DMS153 (cell line): Measurements from ENCODE around the gene KCNJ1.

ENCODE experiments used
- DNase-seq: peaks from one replicate; lab custom pipeline; 2025; lab: John Stamatoyannopoulos, UW

Gene KCNJ1

GRCh38 chr11:128901653-128902514 is 34.8 kb upstream of the KCNJ1 start:
- DNase-seq, result no peak

DNA sequence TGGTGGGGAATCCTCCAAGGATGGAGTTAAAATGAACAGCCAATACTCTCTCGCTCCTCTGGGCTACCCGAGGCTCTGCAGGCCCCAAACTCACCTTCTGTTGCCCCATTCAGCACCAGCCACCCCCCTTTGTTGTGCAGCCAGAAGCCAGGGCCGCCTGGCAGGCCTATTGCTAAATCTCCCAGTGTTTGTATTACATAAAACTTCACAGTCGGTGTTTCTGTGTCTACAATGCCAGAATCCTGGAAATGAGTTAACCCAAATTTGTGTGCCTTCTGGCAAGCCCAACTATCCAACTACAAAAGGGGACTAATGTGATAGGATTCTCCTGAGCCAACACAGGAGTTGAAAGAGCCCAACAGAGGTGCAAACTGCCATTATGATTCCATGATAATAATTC is 33.4 kb upstream of the KCNJ1 start:
- DNase-seq, result no peak

DNA sequence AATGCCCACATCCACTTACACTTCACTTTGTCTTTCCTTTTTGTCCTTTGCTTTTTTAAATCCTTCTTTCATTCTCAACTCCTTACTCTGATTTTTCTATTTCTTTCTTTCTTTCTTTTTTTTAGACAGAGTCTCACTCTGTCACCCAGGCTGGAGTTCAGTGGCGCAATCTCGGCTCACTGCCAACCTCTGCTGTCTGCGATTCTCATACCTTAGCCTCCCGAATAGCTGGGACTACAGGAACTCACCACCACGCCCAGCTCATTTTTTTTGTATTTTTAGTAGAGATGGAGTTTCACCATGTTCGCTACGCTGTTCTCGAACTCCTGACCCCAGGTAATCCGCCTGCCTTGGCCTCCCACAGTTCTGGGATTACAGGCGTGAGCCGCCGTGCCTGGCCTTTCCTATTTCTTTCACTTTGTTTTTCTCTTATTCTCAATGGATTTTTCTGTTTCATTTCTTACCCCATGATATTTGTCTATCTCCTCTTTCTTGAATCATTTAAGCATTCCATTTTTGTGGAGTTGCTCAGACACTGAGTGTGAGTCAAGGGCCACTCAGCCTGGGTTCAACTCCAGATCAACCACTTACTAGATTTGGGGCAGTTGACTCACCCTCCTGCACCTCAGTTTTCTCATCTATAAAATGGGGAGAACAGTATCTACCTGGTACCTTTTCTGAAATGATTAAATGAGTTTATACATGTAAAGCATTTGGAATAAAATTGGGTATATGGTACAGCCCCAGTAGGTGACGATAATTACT is 31.7 kb upstream of the KCNJ1 start:
- no peak for DNase-seq

- DNase-seq, result no peak
These were observed 30.7 kb upstream of the KCNJ1 start for GRCh38 chr11:128897826-128898225.

DNA sequence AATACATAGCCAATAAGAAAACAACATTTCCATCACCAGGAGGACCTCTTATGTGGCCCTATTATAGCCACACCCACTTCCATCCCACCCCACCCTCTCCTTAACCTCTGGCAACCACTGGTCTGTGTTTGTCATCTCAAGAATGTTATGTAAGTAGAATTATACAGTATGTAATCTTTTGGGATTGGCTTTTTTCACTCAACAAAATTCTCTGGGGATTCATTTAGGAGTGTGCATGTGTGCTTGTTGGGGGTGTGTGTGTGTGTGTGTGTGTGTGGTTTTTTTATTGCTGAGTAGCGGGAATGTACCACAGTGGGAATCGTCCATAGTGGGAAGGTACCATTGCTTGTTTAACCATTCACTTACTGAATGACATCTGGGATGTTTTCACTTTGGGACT is 29.3 kb upstream of the KCNJ1 start:
- no peak for DNase-seq

DNA sequence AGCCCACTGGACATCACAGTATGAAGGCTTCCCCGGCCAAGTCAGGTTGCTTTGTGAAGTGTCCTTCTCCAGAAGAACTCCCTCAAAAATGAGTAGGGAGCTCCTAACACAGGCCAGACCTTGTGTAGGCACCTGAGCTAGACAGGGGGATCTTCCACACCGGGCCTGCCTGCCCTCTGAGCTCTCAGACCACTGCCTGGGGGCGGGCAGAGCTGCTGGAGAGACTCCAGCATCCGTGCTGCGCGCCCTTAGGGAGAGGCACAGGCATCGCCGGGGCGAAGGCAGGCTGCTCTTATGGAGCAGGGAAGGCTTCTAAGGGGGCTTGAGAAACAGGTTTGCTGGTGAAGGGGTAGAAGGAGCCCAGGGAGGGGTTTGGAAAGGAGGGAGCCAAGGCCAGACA is 28.4 kb upstream of the KCNJ1 start:
- DNase-seq, result no peak

- DNase-seq, result no peak
These were observed 27.6 kb upstream of the KCNJ1 start for GRCh38 chr11:128894685-128895084.

DNA sequence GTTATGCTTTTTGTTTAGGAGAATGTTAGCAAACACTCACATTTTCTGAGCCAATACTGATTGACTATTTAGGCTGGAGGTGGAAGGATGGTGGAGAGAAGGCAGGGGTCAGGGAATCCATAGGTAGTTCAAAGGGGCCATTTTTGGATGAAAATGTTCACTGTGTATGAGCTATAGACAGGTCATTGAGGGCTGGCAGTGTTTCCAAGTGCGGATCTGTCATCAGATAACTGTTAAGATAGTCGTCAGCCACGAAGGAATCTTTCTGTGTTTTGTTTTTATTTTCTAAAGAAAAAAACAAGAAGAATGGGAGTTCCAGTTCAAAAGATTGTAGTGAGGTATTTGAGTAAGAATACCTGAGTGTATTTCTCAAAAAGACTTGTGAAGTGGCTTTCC is 27.2 kb upstream of the KCNJ1 start:
- DNase-seq, result no peak

- DNase-seq, result no peak
These were observed 26.6 kb upstream of the KCNJ1 start for GRCh38 chr11:128893578-128894285.

DNA sequence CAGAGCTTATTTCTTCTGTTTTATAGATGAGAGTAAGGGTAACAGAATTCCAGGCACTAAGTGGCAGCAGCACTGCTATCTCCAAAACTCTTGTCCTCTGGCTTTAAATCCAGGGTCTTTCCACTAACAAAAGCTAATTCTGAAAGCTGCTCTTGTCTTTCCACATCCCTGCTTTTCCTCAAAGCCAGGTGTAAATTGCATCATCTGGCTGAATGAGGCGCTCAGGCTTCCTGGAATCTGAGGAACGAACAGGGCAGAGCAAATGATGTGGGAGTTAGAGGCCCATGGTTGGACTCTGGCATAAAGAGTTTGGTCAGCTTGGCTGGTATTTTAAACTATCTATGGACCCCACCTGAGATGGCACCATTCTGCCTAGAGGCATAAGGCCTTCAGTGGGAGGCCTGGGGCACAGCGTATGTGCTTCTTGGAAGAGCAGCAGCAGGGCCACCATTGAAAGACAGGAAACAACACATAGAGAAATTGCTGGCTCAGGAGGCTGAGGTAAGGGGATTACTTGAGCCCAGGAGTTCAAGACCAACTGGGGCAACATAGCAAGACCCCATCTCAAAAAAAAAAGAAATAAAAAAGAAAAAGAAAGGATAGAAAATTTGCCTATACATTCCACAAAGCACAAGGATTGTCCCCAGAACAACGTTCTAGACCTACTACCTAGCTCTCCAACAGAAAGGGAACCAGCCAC is 25.9 kb upstream of the KCNJ1 start:
- no peak for DNase-seq

GRCh38 chr11:128891913-128892398 is 24.9 kb upstream of the KCNJ1 start:
- DNase-seq, result no peak

DNA sequence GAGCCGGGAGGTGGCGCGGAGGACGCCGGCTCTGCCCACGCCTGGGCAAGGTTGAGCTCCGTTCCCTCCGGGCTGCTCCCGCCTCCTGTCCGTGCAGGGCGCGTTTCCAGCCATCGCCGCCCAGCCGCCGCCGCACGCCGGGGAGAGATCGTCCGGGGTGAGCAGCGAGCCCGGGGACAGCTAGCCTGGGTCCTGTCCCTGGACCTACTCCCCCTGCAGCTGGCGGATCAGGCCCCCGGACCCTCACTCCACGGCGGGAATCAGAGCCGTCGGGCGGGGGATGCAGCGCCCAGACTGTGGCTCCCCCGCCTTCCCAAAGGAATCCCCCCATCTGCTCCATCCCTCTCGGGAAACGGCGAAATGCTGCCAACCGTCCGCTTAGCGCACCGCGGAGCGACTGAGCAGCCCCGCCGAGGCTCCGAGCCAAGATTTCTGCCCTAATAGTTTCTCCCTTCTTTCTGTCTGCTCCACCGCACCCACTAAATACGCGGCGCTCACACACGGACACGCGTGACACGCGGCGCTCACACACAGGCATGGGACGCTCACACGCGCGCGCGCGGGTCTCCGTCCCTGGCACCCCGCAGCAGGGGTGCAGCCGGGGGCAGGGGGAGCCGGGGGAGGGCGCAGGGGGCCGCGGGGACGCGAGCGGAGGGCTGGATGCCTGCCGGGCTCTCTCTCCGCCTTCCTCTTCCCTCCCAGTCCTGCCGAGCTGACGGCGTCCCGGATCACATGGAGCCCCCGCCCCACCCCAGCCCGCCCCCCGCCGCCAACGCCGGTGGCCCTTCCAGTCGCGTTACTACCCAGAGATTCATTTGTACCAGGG is 23.7 kb upstream of the KCNJ1 start, which contains the start of gene KCNJ5:
TSS of gene KCNJ5 (plus strand) at position 814 of the 826 bp plus-strand sequence. CDS start 19,918 bp downstream, outside the sequence.
- no peak for DNase-seq

- no peak for DNase-seq
These were observed 23.1 kb upstream of the KCNJ1 start for GRCh38 chr11:128890216-128890542.

DNA sequence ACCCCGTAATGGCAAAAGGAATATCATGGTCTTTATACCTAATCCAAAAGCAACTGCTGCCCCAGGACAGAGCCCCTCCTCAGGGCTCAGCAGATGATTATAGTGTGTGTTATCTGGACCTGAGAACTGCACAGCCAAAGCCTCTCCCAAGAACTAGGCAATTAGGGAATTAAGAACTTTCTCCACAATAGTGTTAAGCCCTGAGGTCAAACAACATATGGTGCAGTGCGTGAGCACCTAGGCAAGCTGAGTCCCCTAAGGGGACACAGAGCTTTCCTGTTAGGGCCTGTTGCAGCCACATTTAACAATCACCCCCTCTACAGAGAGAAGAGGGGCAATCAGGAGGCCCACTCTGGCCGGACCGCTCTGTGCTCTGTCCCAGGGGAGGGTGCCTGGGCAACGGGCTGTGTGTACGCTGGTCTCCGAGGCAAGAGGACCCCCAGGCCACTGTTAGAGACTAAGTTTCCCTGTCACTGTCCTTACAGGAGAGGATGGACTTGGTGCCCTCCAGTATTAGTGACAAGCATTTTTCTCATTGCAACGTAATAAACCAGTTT is 22.6 kb upstream of the KCNJ1 start:
- DNase-seq, result no peak

DNA sequence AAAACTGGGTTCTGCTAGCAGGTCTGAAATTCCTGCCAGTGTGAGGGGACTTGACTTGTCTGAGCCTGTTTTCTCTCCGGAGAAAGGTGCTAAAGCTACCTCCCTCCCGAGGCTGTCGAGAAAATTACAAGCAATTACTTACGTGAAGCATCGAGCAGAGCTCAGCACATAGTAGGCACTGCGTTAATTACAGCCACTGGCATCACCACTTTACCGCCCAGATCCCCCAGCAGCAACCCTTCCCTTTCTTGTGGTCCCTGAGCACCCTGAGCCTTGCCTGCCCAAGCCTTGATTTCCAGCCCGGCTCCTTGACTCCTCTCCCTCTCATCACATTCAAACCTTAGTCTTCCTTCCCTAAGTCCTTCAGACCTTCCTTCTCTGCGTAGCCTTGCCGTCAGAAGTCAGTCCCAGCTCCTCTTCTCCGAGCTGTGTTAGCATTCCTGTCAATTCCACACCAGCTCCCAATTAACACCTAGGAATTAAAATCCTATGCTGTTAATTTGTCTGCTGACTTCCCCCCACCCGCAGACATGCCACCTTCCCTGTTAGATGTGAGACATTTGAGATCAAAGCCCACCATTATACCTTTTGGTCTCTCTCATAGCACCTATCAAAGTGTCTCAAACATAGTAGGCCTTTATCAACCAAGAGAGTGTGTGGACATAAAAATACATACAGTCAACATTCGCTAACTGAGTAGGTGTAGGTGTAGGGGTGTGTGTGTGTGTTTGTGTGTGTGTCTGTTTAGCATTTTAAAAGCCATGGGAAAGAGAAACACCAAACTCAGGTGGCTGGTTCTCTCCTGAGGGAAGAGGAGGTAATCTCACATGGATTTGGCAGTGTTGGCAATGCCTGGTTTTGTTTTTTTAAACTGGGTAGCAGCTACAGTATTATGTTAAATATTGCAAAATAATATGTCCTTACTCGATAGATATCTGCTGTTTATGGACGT is 21.2 kb upstream of the KCNJ1 start:
- no peak for DNase-seq

GRCh38 chr11:128886406-128887124 is 19.5 kb upstream of the KCNJ1 start:
- DNase-seq, result peak; percentile 19

DNA sequence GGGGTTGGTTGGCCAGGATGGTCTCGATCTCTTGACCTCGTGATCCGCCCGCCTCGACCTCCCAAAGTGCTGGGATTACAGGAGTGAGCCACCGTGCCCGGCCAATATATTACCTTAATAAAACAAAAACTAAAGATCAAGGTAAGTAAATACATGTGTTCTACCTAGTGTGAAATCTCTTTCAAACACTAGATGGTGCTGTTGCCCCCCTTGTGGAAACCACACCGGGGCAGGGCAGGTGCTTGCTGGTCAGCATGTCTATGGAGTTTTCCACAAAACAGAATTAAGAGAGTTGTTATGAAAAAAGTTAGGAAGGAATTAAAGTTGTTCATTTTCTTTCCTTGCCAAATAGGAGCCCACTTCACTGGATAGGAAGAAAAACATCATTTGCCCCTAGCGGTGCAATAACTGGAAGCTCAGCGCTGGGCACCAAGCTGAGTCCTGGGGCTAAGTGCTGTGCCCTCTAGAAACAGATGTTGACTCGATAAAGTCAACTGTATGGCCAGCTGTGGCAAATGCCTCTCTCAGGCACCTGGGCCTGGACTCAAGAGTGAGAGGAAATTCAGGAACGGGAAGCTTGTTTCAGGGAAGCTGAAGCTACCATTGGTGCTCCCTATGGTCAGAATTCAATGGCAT is 17.7 kb upstream of the KCNJ1 start:
- peak; percentile 61 for DNase-seq

DNA sequence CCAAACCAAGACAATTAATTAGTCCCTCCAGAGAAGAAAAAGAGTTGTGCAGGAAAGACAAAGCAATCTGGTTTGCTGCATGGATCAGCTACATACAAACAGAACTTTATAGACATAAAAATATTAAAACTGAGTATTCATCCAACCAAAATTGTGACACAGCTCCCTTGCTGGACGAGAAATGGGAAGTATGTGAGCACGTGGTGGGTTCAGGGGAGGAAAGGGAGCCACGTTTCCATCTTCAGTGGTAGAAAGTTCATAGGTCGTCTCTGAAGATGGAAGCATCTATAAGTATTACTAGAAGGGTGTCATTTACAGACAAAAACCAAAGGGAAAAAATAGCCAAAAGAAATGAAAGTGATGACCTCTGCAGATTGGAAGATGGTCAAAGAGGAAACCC is 17.0 kb upstream of the KCNJ1 start:
- DNase-seq, result no peak
